Measurements from ENCODE around the gene CUL7.
"Not testable (repeated sequence)": the region's sequence is repeated elsewhere in the genome, so short reads cannot be mapped to it uniquely, and the experiment has no call there.

The CUL7 gene

GRCh38 chr6:43060034-43060754 is 6.5 kb upstream of the CUL7 start:
- Mint-ChIP-seq H3K9me3 (no peaks in the 10 kb centered on the region), H3K4me1 (peaks cover 32% of the 10 kb centered on the region), H3K36me3 (peaks cover 47% of the 10 kb centered on the region), H3K4me3 (peak overlapping the region; percentile 86), H3K27ac (peak overlapping the region; percentile 98)
- no peak for DNase-seq (ENCODE audit: low spot score in 2 of 2)
- ATAC-seq, result no peak

- Mint-ChIP-seq H3K9me3 (no peaks in the 10 kb centered on the region), H3K27ac (peak within 1 kb of the TSS; percentile 98), H3K4me3 (peak within 1 kb of the TSS; percentile 86), H3K36me3 (peaks cover 55% of the 10 kb centered on the region), H3K4me1 (peaks cover 32% of the 10 kb centered on the region)
- peak; percentile 96 for ATAC-seq
- peak; percentile 89 to 97 for DNase-seq (ENCODE audit: low spot score in 2 of 2)
Observed at GRCh38 chr6:43059168-43060033, 5.8 kb upstream of the CUL7 start, which contains the start of the genes KLC4 and MRPL2. TSS of gene KLC4 (plus strand) at chr6:43059631. CDS start at chr6:43061336, 1,705 bp downstream. TSS of gene MRPL2 (minus strand) at chr6:43059434. CDS start at chr6:43059381, 53 bp downstream.

GRCh38 chr6:43058531-43058930 is 4.9 kb upstream of the CUL7 start:
- Mint-ChIP-seq H3K27ac (peak overlapping the region; percentile 98), H3K9me3 (no peaks in the 10 kb centered on the region), H3K4me3 (peak overlapping the region; percentile 86), H3K36me3 (peaks cover 64% of the 10 kb centered on the region), H3K4me1 (peaks cover 40% of the 10 kb centered on the region)
- no peak for ATAC-seq
- no peak for DNase-seq (ENCODE audit: low spot score in 2 of 2)

- H3K4me1 Mint-ChIP-seq, result peaks cover 58% of the 10 kb centered on the region
- H3K9me3 Mint-ChIP-seq, result no peaks in the 10 kb centered on the region
- no peak overlapping the region for H3K4me3 Mint-ChIP-seq
- ATAC-seq (no peak), DNase-seq (ENCODE audit: low spot score in 2 of 2) (no peak)
- peaks cover 79% of the 10 kb centered on the region for H3K36me3 Mint-ChIP-seq
- peak overlapping the region; percentile 23 for H3K27ac Mint-ChIP-seq
Observed at GRCh38 chr6:43055966-43056365, 2.3 kb upstream of the CUL7 start.

- Mint-ChIP-seq H3K36me3 (peaks cover 84% of the 10 kb centered on the region), H3K9me3 (no peaks in the 10 kb centered on the region), H3K4me1 (peaks cover 59% of the 10 kb centered on the region), H3K4me3 (peak overlapping the region; percentile 97), H3K27ac (peak overlapping the region; percentile 99)
- ATAC-seq, result no peak
- no peak for DNase-seq (ENCODE audit: low spot score in 2 of 2)
Observed at GRCh38 chr6:43054206-43054943, 724 bp upstream of the CUL7 start.

GRCh38 chr6:43052842-43053544 is 658 bp downstream of the CUL7 start:
- H3K27ac Mint-ChIP-seq, result peak overlapping the region; percentile 99
- H3K4me3 Mint-ChIP-seq, result peak overlapping the region; percentile 97
- no peaks in the 10 kb centered on the region for H3K9me3 Mint-ChIP-seq
- peaks cover 90% of the 10 kb centered on the region for H3K36me3 Mint-ChIP-seq
- peak; percentile 35 for ATAC-seq
- DNase-seq (ENCODE audit: low spot score in 2 of 2), result no peak
- H3K4me1 Mint-ChIP-seq, result peaks cover 51% of the 10 kb centered on the region

GRCh38 chr6:43052225-43052841 is 1.3 kb downstream of the CUL7 start:
- peak overlapping the region; percentile 99 for H3K27ac Mint-ChIP-seq
- H3K4me1 Mint-ChIP-seq, result peaks cover 47% of the 10 kb centered on the region
- H3K9me3 Mint-ChIP-seq, result no peaks in the 10 kb centered on the region
- peak overlapping the region; percentile 97 for H3K4me3 Mint-ChIP-seq
- ATAC-seq (no peak), DNase-seq (ENCODE audit: low spot score in 2 of 2) (no peak)
- H3K36me3 Mint-ChIP-seq, result peaks cover 90% of the 10 kb centered on the region

GRCh38 chr6:43050981-43051380 is 2.7 kb downstream of the CUL7 start:
- Mint-ChIP-seq H3K9me3 (no peaks in the 10 kb centered on the region), H3K4me1 (peaks cover 51% of the 10 kb centered on the region), H3K27ac (peak overlapping the region; percentile 99), H3K36me3 (peaks cover 83% of the 10 kb centered on the region), H3K4me3 (no peak overlapping the region)
- ATAC-seq, result no peak
- DNase-seq (ENCODE audit: low spot score in 2 of 2), result no peak

GRCh38 chr6:43047998-43048397 is 5.7 kb downstream of the CUL7 start:
- peak overlapping the region; percentile 38 for H3K27ac Mint-ChIP-seq
- no peaks in the 10 kb centered on the region for H3K9me3 Mint-ChIP-seq
- H3K36me3 Mint-ChIP-seq, result peaks cover 82% of the 10 kb centered on the region

GRCh38 chr6:43045371-43045930 is 8.2 kb downstream of the CUL7 start:
- H3K9me3 Mint-ChIP-seq, result no peaks in the 10 kb centered on the region
- H3K36me3 Mint-ChIP-seq, result peaks cover 91% of the 10 kb centered on the region
- H3K4me3 Mint-ChIP-seq, result no peak overlapping the region
- ATAC-seq (no peak), DNase-seq (ENCODE audit: low spot score in 2 of 2) (no peak)
- H3K4me1 Mint-ChIP-seq, result peaks cover 19% of the 10 kb centered on the region
- peak overlapping the region; percentile 9 for H3K27ac Mint-ChIP-seq

More at GRCh38 chr6:43047998-43048397, 5.7 kb downstream of the CUL7 start:
- Mint-ChIP-seq H3K4me1 (peaks cover 40% of the 10 kb centered on the region), H3K4me3 (no peak overlapping the region)
- ATAC-seq (no peak), DNase-seq (ENCODE audit: low spot score in 2 of 2) (no peak)

GRCh38 chr6:43043310-43043709 is 10.3 kb downstream of the CUL7 start:
- Mint-ChIP-seq H3K27ac (peak overlapping the region; percentile 68), H3K4me3 (no peak overlapping the region), H3K36me3 (peaks cover 91% of the 10 kb centered on the region), H3K4me1 (peaks cover 13% of the 10 kb centered on the region), H3K9me3 (no peaks in the 10 kb centered on the region)
- DNase-seq (ENCODE audit: low spot score in 2 of 2) (no peak), ATAC-seq (no peak)

GRCh38 chr6:43041475-43041874 is 12.2 kb downstream of the CUL7 start:
- peak overlapping the region; percentile 86 for H3K27ac Mint-ChIP-seq
- peaks cover 94% of the 10 kb centered on the region for H3K36me3 Mint-ChIP-seq
- not testable (repeated sequence) for DNase-seq (ENCODE audit: low spot score in 2 of 2); H3K9me3 Mint-ChIP-seq; H3K4me3 Mint-ChIP-seq; ATAC-seq
- peaks cover 12% of the 10 kb centered on the region for H3K4me1 Mint-ChIP-seq

- Mint-ChIP-seq H3K36me3 (peaks cover 94% of the 10 kb centered on the region), H3K27ac (peak overlapping the region; percentile 86), H3K9me3 (no peaks in the 10 kb centered on the region), H3K4me1 (peaks cover 9% of the 10 kb centered on the region), H3K4me3 (no peak overlapping the region)
- no peak for DNase-seq (ENCODE audit: low spot score in 2 of 2)
- ATAC-seq, result no peak
Observed at GRCh38 chr6:43040542-43041257, 13.0 kb downstream of the CUL7 start.

All from stimulated activated effector memory CD8-positive, alpha-beta T cell treated with anti-CD3 and anti-CD28 coated beads, Interleukin-12 subunit alpha, Interleukin-12 subunit beta, amount 100 ng/mL, for 72 hours (primary cell).